ENCODE results near the gene CDC42BPA. TPM values are rescaled to one million over a fixed set of nuclear protein-coding genes. Genes with fewer than 3 reads are reported as not detected.

Gene CDC42BPA
- polyA plus RNA-seq, 1 of the 3 experiments (the other 2 are of a cell fraction), result 6.8 TPM

DNA sequence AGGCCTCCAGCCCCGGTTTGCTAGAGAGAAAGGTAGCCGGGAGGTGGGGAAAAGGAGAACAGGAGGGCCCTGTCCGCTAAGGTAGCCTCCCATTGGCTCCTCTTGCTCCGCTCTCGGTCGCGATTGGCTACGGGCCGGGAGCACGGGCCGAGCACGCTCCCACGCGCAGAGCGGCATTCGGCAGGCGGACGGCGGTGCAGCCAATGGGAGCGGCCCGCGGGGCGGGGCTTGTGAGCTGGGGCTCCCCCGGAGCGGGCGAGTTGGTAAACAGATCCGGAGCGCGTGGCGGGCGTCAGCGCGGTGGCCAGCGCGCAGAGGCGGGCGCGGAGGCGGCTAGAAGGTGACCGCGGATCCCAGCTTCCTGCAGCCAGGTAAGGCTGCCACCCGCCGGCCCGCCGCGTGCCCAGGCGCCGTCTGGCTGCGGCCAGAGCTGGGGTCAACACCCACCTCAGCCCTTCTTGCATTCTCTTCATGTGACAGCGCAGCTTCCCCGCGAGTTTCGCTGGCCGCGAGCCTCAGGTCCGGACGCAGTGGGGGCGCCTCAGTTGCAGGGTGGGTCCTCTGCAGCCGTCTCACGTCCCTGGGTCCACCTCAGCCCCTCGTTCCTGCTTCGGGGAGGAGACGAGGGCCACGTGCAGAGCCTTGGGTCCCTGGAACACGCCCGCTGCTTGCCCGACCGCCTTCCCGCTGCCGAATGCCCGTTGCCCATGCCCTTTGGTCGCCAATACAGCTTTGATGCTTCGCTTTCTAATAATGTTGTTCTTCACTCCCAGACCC, 378.1 kb downstream of the CDC42BPA start, which contains the start of gene COQ8A (continued):
- TF ChIP-seq, protein P1, sequence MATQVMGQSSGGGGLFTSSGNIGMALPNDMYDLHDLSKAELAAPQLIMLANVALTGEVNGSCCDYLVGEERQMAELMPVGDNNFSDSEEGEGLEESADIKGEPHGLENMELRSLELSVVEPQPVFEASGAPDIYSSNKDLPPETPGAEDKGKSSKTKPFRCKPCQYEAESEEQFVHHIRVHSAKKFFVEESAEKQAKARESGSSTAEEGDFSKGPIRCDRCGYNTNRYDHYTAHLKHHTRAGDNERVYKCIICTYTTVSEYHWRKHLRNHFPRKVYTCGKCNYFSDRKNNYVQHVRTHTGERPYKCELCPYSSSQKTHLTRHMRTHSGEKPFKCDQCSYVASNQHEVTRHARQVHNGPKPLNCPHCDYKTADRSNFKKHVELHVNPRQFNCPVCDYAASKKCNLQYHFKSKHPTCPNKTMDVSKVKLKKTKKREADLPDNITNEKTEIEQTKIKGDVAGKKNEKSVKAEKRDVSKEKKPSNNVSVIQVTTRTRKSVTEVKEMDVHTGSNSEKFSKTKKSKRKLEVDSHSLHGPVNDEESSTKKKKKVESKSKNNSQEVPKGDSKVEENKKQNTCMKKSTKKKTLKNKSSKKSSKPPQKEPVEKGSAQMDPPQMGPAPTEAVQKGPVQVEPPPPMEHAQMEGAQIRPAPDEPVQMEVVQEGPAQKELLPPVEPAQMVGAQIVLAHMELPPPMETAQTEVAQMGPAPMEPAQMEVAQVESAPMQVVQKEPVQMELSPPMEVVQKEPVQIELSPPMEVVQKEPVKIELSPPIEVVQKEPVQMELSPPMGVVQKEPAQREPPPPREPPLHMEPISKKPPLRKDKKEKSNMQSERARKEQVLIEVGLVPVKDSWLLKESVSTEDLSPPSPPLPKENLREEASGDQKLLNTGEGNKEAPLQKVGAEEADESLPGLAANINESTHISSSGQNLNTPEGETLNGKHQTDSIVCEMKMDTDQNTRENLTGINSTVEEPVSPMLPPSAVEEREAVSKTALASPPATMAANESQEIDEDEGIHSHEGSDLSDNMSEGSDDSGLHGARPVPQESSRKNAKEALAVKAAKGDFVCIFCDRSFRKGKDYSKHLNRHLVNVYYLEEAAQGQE (IDR thresholded peaks at IDR 0.05; ENCODE audit: low read depth, low read length), result no peak
- no peak for TF ChIP-seq FOSL2 (IDR thresholded peaks at IDR 0.05; ENCODE audit: borderline replicate concordance, low read depth)
- TF ChIP-seq, protein P2, sequence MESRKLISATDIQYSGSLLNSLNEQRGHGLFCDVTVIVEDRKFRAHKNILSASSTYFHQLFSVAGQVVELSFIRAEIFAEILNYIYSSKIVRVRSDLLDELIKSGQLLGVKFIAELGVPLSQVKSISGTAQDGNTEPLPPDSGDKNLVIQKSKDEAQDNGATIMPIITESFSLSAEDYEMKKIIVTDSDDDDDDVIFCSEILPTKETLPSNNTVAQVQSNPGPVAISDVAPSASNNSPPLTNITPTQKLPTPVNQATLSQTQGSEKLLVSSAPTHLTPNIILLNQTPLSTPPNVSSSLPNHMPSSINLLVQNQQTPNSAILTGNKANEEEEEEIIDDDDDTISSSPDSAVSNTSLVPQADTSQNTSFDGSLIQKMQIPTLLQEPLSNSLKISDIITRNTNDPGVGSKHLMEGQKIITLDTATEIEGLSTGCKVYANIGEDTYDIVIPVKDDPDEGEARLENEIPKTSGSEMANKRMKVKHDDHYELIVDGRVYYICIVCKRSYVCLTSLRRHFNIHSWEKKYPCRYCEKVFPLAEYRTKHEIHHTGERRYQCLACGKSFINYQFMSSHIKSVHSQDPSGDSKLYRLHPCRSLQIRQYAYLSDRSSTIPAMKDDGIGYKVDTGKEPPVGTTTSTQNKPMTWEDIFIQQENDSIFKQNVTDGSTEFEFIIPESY (IDR thresholded peaks at IDR 0.05; ENCODE audit: borderline replicate concordance, low read depth), result no peak
- TF ChIP-seq EP300 (IDR thresholded peaks at IDR 0.05; ENCODE audit: borderline replicate concordance in 1 of 2, low read depth in 1 of 2, low read length in 1 of 2), result no peak
- TF ChIP-seq RAD21 (IDR thresholded peaks at IDR 0.05; ENCODE audit: low read length), result no peak
- no peak for TF ChIP-seq GATA2 (CRISPR knock-in tag; IDR thresholded peaks at IDR 0.05)
- no peak for TF ChIP-seq JUND (IDR thresholded peaks at IDR 0.05)
- no peak for TF ChIP-seq SMC3 (IDR thresholded peaks at IDR 0.05; ENCODE audit: low read depth, low read length)
- TF ChIP-seq MEF2A (IDR thresholded peaks at IDR 0.05; ENCODE audit: borderline replicate concordance, low read depth), result no peak
- TF ChIP-seq, protein P3, sequence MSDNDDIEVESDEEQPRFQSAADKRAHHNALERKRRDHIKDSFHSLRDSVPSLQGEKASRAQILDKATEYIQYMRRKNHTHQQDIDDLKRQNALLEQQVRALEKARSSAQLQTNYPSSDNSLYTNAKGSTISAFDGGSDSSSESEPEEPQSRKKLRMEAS (IDR thresholded peaks at IDR 0.05; ENCODE audit: low read depth), result peak; percentile 70; the same call in 1 of the 2 replicates
- no peak for TF ChIP-seq TCF12 (IDR thresholded peaks at IDR 0.05)
- TF ChIP-seq SIN3A (IDR thresholded peaks at IDR 0.05; ENCODE audit: borderline replicate concordance, low read depth, low read length), result peak; percentile 69
- TF ChIP-seq RFX5 (IDR thresholded peaks at IDR 0.05; ENCODE audit: low read length), result peak; percentile 85
- no peak for TF ChIP-seq FOXJ3 (CRISPR knock-in tag; IDR thresholded peaks at IDR 0.05)

Small RNA genes lying within 50 kb of the gene (small RNA-seq; reads per million reads assigned to genes)
- gene AL353689.1, result 0 reads per million in 7 experiments

Other genes with a start within 250 kb of the CDC42BPA start
- gene ZNF678, start 245.1 kb upstream of the CDC42BPA start, polyA plus RNA-seq (2012; rRNA removed), result 1.3 and 1.7 TPM in 2 replicates